Measurements from ENCODE around the gene BICD1. TPM values are rescaled to one million over a fixed set of nuclear protein-coding genes. Genes with fewer than 3 reads are reported as not detected.
"Not testable (repeated sequence)": the region's sequence is repeated elsewhere in the genome, so short reads cannot be mapped to it uniquely, and the experiment has no call there.

Gene BICD1
- polyA plus RNA-seq (ENCODE audit: insufficient read length in 4 of 4), result 10 to 100 TPM; 19.2 to 25.4 (median 24.1) TPM

- peak; percentile 71 to 79 (median 77) for DNase-seq (ENCODE audit: low read depth in 4 of 4, low spot score in 3 of 4)
Observed at GRCh38 chr12:32106517-32107358, at the start of gene BICD1. Gene BICD1, plus strand, starts transcription at chr12:32106847. Its CDS starts 485 bp downstream, at chr12:32107332.

GRCh38 chr12:32061033-32061432 lies 45.6 kb upstream of the BICD1 start:
- no peak for DNase-seq (ENCODE audit: low read depth in 4 of 4, low spot score in 3 of 4)

- no peak for DNase-seq (ENCODE audit: low read depth in 4 of 4, low spot score in 3 of 4)
Observed at GRCh38 chr12:32062881-32063280, 43.8 kb upstream of the BICD1 start.

- DNase-seq (ENCODE audit: low read depth in 4 of 4, low spot score in 3 of 4), result no peak
Observed at GRCh38 chr12:32063796-32064195, 42.9 kb upstream of the BICD1 start.

GRCh38 chr12:32066206-32066605 lies 40.4 kb upstream of the BICD1 start:
- DNase-seq (ENCODE audit: low read depth in 4 of 4, low spot score in 3 of 4), result no peak

- DNase-seq (ENCODE audit: low read depth in 4 of 4, low spot score in 3 of 4), result no peak
Observed at GRCh38 chr12:32069071-32069470, 37.6 kb upstream of the BICD1 start.

- DNase-seq (ENCODE audit: low read depth in 4 of 4, low spot score in 3 of 4), result no peak
Observed at GRCh38 chr12:32069731-32070130, 36.9 kb upstream of the BICD1 start.

- DNase-seq (ENCODE audit: low read depth in 4 of 4, low spot score in 3 of 4), result no peak
Observed at GRCh38 chr12:32070370-32070769, 36.3 kb upstream of the BICD1 start.

GRCh38 chr12:32072102-32072501 lies 34.5 kb upstream of the BICD1 start:
- no peak for DNase-seq (ENCODE audit: low read depth in 4 of 4, low spot score in 3 of 4)

GRCh38 chr12:32074432-32074831 lies 32.2 kb upstream of the BICD1 start:
- DNase-seq (ENCODE audit: low read depth in 4 of 4, low spot score in 3 of 4), result no peak

GRCh38 chr12:32076941-32077340 lies 29.7 kb upstream of the BICD1 start:
- no peak for DNase-seq (ENCODE audit: low read depth in 4 of 4, low spot score in 3 of 4)

GRCh38 chr12:32080435-32080834 lies 26.2 kb upstream of the BICD1 start:
- no peak for DNase-seq (ENCODE audit: low read depth in 4 of 4, low spot score in 3 of 4)

GRCh38 chr12:32083489-32083888 lies 23.2 kb upstream of the BICD1 start:
- no peak for DNase-seq (ENCODE audit: low read depth in 4 of 4, low spot score in 3 of 4)

- no peak for DNase-seq (ENCODE audit: low read depth in 4 of 4, low spot score in 3 of 4)
Observed at GRCh38 chr12:32084017-32084688, 22.5 kb upstream of the BICD1 start.

GRCh38 chr12:32084753-32085152 lies 21.9 kb upstream of the BICD1 start:
- DNase-seq (ENCODE audit: low read depth in 4 of 4, low spot score in 3 of 4), result no peak

- DNase-seq (ENCODE audit: low read depth in 4 of 4, low spot score in 3 of 4), result no peak
Observed at GRCh38 chr12:32087306-32087705, 19.3 kb upstream of the BICD1 start.

- no peak for DNase-seq (ENCODE audit: low read depth in 4 of 4, low spot score in 3 of 4)
Observed at GRCh38 chr12:32089156-32089555, 17.5 kb upstream of the BICD1 start.

GRCh38 chr12:32089586-32089985 lies 17.1 kb upstream of the BICD1 start:
- no peak for DNase-seq (ENCODE audit: low read depth in 4 of 4, low spot score in 3 of 4)

GRCh38 chr12:32091696-32092095 lies 15.0 kb upstream of the BICD1 start:
- DNase-seq (ENCODE audit: low read depth in 4 of 4, low spot score in 3 of 4), result no peak

- DNase-seq (ENCODE audit: low read depth in 4 of 4, low spot score in 3 of 4), result no peak
Observed at GRCh38 chr12:32098112-32098511, 8.5 kb upstream of the BICD1 start.

- DNase-seq (ENCODE audit: low read depth in 4 of 4, low spot score in 3 of 4), result not testable (repeated sequence)
Observed at GRCh38 chr12:32099275-32099674, 7.4 kb upstream of the BICD1 start.

- DNase-seq (ENCODE audit: low read depth in 4 of 4, low spot score in 3 of 4), result no peak
Observed at GRCh38 chr12:32100361-32100760, 6.3 kb upstream of the BICD1 start.
